SH-SY5Y (cell line): Measurements from ENCODE around the gene ITGA1.

Experiments
- GATA2 ChIP-seq: IDR thresholded peaks from 2 replicates; pipeline ENCODE4 v1.6.1; 2011; ENCODE audit warnings: mild to moderate bottlenecking, low read depth, low read length
- GATA3 ChIP-seq: IDR thresholded peaks from 2 replicates; pipeline ENCODE4 v1.6.1; 2011; ENCODE audit warnings: low read depth, mild to moderate bottlenecking, low read length, moderate library complexity

DNA sequence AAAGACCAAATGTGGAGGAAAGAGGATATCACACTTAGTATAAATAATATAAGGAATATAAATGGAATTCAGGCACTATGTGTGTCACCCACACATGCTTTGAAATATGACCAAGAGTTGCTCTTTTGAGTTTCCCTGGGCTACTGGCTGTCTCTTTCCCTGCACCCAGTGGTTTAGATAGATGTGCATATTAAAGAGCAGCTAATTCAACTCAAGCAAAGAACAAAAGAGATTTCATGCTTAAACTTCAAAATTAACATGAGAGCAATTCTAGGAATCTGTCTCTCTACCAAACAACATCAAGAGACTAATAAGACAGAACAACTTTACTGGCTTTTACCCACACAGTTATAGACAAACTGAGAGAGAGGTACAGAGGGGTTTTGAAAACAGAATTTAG, 38.0 kb upstream of the ITGA1 start:
- TF ChIP-seq GATA2 (no peak), GATA3 (no peak)
